ENCODE measurements around the gene TUBGCP3. TPM values are rescaled to one million over a fixed set of nuclear protein-coding genes. Genes with fewer than 3 reads are reported as not detected.

The TUBGCP3 gene
- total and polyA plus RNA-seq, 9 of the 15 experiments (the other 6 are each of a cell fraction or from before 2014, with no cell fraction given): 3.0 to 24.8 (median 15.2) TPM

DNA sequence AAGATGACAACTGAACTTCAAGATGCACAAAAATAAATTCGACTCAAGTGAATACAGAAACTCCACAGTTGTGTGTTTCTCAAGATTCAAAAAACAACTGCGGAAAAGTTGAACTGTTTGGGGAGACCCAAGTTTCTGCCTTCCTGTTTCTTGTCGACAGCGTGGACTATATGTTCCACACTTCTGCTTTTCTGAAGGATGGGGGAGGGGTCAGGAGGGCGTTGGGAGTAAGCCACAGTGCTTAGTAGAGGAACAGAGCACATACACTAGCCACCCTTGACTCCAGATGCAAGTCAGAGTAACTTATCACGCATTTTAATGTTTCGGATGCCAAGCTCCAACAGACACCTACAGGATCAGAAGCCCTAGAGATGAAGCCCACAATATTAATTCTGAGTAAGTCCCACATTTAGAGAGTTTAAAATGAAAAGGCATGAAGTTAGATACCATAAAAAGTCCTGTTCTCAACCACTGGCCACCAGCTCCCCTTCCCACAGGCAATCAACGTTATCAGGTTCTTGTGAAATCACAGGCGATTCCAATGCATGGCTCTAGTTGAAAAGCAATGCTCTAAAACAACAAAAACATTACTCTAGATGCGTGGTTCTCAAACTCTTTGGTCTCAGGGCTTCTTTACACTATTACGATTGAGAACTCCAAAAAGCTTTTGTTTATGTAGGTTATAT lies 4.2 kb downstream of the TUBGCP3 start:
- intact Hi-C loops (cut with micrococcal nuclease): no loop called here
- Histone ChIP-seq H4K20me1 (replicated peaks; ENCODE audit: control insufficient read depth, insufficient read depth, low read length) (peaks cover 9% of the 10 kb centered on the region; the same call in 1 of the 2 replicates), H3K9me1 (ENCODE audit: control insufficient read depth, insufficient read depth, low read length) (no peaks in the 10 kb centered on the region), H3K4me1 (replicated peaks in 1 of 2; ENCODE audit: control insufficient read depth in 2 of 2, insufficient read depth in 2 of 2, low read length in 2 of 2) (peaks cover 20 to 28% of the 10 kb centered on the region in 2 experiments), H3K9ac (ENCODE audit: insufficient read depth in 1 of 2, low read depth in 2 of 2, low read length in 2 of 2) (0 out of 4 replicates have a peak overlapping the region, but pooled peaks have one; percentile 37 to 72), H2AFZ (ENCODE audit: low read depth, low read length) (no peak overlapping the region), H3K79me2 (ENCODE audit: control insufficient read depth, insufficient read depth, low read length) (peaks cover 100% of the 10 kb centered on the region), H3K27me3 (ENCODE audit: control insufficient read depth in 2 of 2, insufficient read depth in 2 of 2, low read length in 2 of 2) (no peaks in the 10 kb centered on the region), H3K36me3 (ENCODE audit: control insufficient read depth, insufficient read depth, low read length) (peaks cover 11% of the 10 kb centered on the region; the same call in 2 of the 3 replicates), H3K27ac (ENCODE audit: extremely low read depth, low read depth, low read length) (peak overlapping the region; percentile 46; the same call in 2 of the 3 replicates), H3K4me3 (no peak overlapping the region), H3K4me2 (ENCODE audit: insufficient read depth, low read length) (peak overlapping the region; percentile 25; the same call in 1 of the 2 replicates), H3K9me3 (replicated peaks; ENCODE audit: control insufficient read depth, insufficient read depth, low read depth, low read length) (peaks cover 2% of the 10 kb centered on the region)
- ATAC-seq (peak; percentile 43), DNase-seq (ENCODE audit: extremely low read depth in 1 of 4, low spot score in 3 of 4) (peak in 2 of 4 experiments; percentile 38 to 61), FAIRE-seq (peak; percentile 85)
- TSS peak; percentile 3 for BruUV-seq (replicated peaks)
- 28% methylated on average over 11 of the region's 11 CpGs for WGBS (ENCODE audit: insufficient coverage, low coverage, missing lambda C conversion rate)
- in situ Hi-C loops (cut with MboI): no loop called here
- POLR2A ChIA-PET: interaction anchor here (1.0 to 1.3 kb wide), 2 partner anchors 17 to 92 kb away, joined by 3 read pairs; no protein-coding TSS in a partner anchor
- CTCF ChIA-PET (ENCODE audit: low intra/inter-chr PET ratio): no interaction called here
- TF ChIP-seq E2F8 (IDR thresholded peaks at IDR 0.05; ENCODE audit: low read depth, partially characterized antibody): no peak
- TF ChIP-seq MECOM (CRISPR knock-in tag; IDR thresholded peaks at IDR 0.05): no peak
- peak; percentile 99 for TF ChIP-seq SPI1 (IDR thresholded peaks at IDR 0.05; ENCODE audit: borderline replicate concordance, low read depth, low read length)
- no peak for TF ChIP-seq ZNF174 (CRISPR knock-in tag; IDR thresholded peaks at IDR 0.05)
- no peak for TF ChIP-seq CHCHD3 (CRISPR knock-in tag; IDR thresholded peaks at IDR 0.05)
- TF ChIP-seq ZNF592 (IDR thresholded peaks at IDR 0.05): no peak
- TF ChIP-seq ZNF217 (CRISPR knock-in tag; IDR thresholded peaks at IDR 0.05): no peak
- TF ChIP-seq YBX1 (IDR thresholded peaks at IDR 0.05): no peak
- TF ChIP-seq, protein P1, sequence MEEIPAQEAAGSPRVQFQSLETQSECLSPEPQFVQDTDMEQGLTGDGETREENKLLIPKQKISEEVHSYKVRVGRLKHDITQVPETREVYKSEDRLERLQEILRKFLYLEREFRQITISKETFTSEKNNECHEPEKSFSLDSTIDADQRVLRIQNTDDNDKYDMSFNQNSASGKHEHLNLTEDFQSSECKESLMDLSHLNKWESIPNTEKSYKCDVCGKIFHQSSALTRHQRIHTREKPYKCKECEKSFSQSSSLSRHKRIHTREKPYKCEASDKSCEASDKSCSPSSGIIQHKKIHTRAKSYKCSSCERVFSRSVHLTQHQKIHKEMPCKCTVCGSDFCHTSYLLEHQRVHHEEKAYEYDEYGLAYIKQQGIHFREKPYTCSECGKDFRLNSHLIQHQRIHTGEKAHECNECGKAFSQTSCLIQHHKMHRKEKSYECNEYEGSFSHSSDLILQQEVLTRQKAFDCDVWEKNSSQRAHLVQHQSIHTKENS (CRISPR knock-in tag; IDR thresholded peaks at IDR 0.05): no peak
- TF ChIP-seq MYC (IDR thresholded peaks at IDR 0.05; ENCODE audit: low read depth, low read length): peak; percentile 25; the same call in 1 of the 2 replicates
- no peak for TF ChIP-seq MYC (CRISPR knock-in tag; IDR thresholded peaks at IDR 0.05; ENCODE audit: borderline replicate concordance, low read depth)
- no peak for TF ChIP-seq EWSR1 (IDR thresholded peaks at IDR 0.05; ENCODE audit: borderline replicate concordance, low read depth, partially characterized antibody)
- TF ChIP-seq BMI1 (IDR thresholded peaks at IDR 0.05; ENCODE audit: low read length): no peak
- TF ChIP-seq CEBPB (tag; IDR thresholded peaks at IDR 0.05): peak; percentile 61
